Progenitor cell of endocrine pancreas (in vitro differentiated cells): ENCODE measurements around the gene CRABP1. TPM values are rescaled to one million over a fixed set of nuclear protein-coding genes. Genes with fewer than 3 reads are reported as not detected.

Experiments used
- DNase-seq: peaks from one replicate; pipeline ENCODE4 v3.0.0; 2021; ENCODE audit warnings: low spot score; ENCODE audit not compliant: unreplicated experiment
- H3K27ac Mint-ChIP-seq: 2 replicates; pipeline ENCODE4 v1.8.0; 2021; ENCODE audit warnings: mild to moderate bottlenecking, moderate library complexity, mixed read lengths
- H3K27me3 Mint-ChIP-seq: 2 replicates; pipeline ENCODE4 v1.8.0; 2021; ENCODE audit warnings: mixed read lengths
- H3K36me3 Mint-ChIP-seq: 2 replicates; pipeline ENCODE4 v1.8.0; 2022; ENCODE audit warnings: mixed read lengths; ENCODE audit not compliant: insufficient read depth
- H3K4me1 Mint-ChIP-seq: 2 replicates; pipeline ENCODE4 v1.8.0; 2021; ENCODE audit warnings: low read depth, mixed read lengths
- H3K4me3 Mint-ChIP-seq: 2 replicates; pipeline ENCODE4 v1.8.0; 2021; ENCODE audit warnings: low read depth, mild to moderate bottlenecking, moderate library complexity, mixed read lengths
- H3K9me3 Mint-ChIP-seq: 2 replicates; pipeline ENCODE4 v1.8.0; 2021; ENCODE audit warnings: low read depth, mixed read lengths
- CTCF ChIP-seq: fragments of 200-600 bp; sonication (generic); IDR thresholded peaks from one replicate; pipeline ENCODE4 v1.5.0; 2021; ENCODE audit warnings: antibody characterized with exemption, mild to moderate bottlenecking; ENCODE audit not compliant: unreplicated experiment
- total RNA-seq: library from RNA; stranded (reverse); gene quantifications from 2 replicates; pipeline ENCODE4 v1.2.1, GENCODE V29; 2021

The CRABP1 gene
- total RNA-seq, 1 donor from 2014 or later: 1.1 TPM

- no peak overlapping the region for H3K4me3 Mint-ChIP-seq
- TF ChIP-seq CTCF: no peak
- no peaks in the 10 kb centered on the region for H3K9me3 Mint-ChIP-seq
- H3K27ac Mint-ChIP-seq: no peak overlapping the region
- peaks cover 34% of the 10 kb centered on the region for H3K27me3 Mint-ChIP-seq
- H3K4me1 Mint-ChIP-seq: peaks cover 4% of the 10 kb centered on the region
- no peak for DNase-seq
- H3K36me3 Mint-ChIP-seq: no peaks in the 10 kb centered on the region
Measured at GRCh38 chr15:78396186-78396814, 56.1 kb downstream of the CRABP1 start.

DNA sequence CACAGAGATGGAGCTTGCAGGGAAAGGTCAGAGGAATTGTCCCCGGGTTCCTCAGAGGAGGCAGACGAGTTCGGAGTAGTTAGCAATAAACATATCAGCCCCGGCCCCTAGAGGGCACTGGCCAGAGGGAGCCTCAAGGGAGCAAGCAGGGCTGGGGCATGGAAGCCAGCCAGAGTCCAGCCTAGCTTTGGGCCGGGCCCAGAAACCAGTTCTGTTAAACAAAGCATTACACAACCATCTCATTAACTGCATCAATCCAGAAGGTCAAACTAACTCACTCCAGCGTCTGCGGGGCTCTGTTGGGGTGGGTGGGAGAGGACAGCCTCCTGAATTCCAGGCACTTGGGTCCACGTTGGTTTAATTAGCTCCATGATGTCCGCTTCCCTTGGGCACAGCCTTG is 56.8 kb downstream of the CRABP1 start:
- DNase-seq: no peak
- Mint-ChIP-seq H3K9me3 (no peaks in the 10 kb centered on the region), H3K27me3 (peaks cover 33% of the 10 kb centered on the region), H3K36me3 (no peaks in the 10 kb centered on the region), H3K27ac (no peak overlapping the region), H3K4me1 (peaks cover 7% of the 10 kb centered on the region), H3K4me3 (no peak overlapping the region)
- TF ChIP-seq CTCF: peak; percentile 30

DNA sequence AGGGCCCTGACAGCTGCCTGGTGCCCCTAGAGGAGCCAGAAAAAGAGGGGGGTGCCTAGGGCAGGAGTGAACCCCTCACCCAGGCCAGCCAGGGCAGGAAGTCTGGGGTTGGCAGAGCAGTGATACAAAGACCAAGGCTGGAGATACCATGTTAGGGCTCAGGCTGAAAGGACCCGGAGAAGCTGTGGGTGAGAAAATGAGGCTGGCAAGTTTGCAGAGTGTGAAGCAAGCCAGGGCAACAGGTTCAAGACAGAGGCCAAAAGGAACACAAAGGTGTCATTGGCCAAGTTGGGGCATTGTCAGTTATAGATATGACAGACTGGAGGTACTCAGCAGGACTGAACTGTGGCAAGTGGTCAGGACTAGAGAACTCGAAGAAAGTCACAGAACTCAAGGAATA is 57.2 kb downstream of the CRABP1 start:
- Mint-ChIP-seq H3K4me3 (no peak overlapping the region), H3K4me1 (peaks cover 11% of the 10 kb centered on the region), H3K27me3 (peaks cover 33% of the 10 kb centered on the region), H3K36me3 (no peaks in the 10 kb centered on the region), H3K27ac (no peak overlapping the region), H3K9me3 (no peaks in the 10 kb centered on the region)
- TF ChIP-seq CTCF: no peak
- DNase-seq: no peak

Other genes starting within 250 kb of the CRABP1 start
- not detected in 2 replicates for gene SH2D7, start 247.8 kb upstream of the CRABP1 start, total RNA-seq
- 41.6 and 44.9 TPM in 2 replicates for gene CIB2, start 208.9 kb upstream of the CRABP1 start, total RNA-seq
- gene IDH3A, start 191.0 kb upstream of the CRABP1 start, total RNA-seq: 34.9 and 35.4 TPM in 2 replicates
- gene ACSBG1, start 105.8 kb upstream of the CRABP1 start, total RNA-seq: 0.18 TPM in 1 of 2 replicates, not detected in the other
- gene DNAJA4, start 75.8 kb upstream of the CRABP1 start, total RNA-seq: 4.6 and 4.8 TPM in 2 replicates
- 46.1 and 51.4 TPM in 2 replicates for gene SKIC8, start 40.7 kb upstream of the CRABP1 start, total RNA-seq
- gene IREB2, start 97.9 kb downstream of the CRABP1 start, total RNA-seq: 87.4 and 95.3 TPM in 2 replicates
- 4.1 and 4.3 TPM in 2 replicates for gene HYKK, start 167.2 kb downstream of the CRABP1 start, total RNA-seq
- 214 and 221 TPM in 2 replicates for gene PSMA4, start 200.1 kb downstream of the CRABP1 start, total RNA-seq
- gene CHRNA5, start 225.2 kb downstream of the CRABP1 start, total RNA-seq: 8.0 and 8.1 TPM in 2 replicates